HG03108 (cell line): Measurements from ENCODE around the gene PRODH2.

ENCODE experiments used
- ATAC-seq: cut with Tn5 transposase; IDR thresholded peaks from one replicate; pipeline ENCODE4 v1.9.1; 2021; ENCODE audit warnings: moderate library complexity; ENCODE audit not compliant: unreplicated experiment

The PRODH2 gene

DNA sequence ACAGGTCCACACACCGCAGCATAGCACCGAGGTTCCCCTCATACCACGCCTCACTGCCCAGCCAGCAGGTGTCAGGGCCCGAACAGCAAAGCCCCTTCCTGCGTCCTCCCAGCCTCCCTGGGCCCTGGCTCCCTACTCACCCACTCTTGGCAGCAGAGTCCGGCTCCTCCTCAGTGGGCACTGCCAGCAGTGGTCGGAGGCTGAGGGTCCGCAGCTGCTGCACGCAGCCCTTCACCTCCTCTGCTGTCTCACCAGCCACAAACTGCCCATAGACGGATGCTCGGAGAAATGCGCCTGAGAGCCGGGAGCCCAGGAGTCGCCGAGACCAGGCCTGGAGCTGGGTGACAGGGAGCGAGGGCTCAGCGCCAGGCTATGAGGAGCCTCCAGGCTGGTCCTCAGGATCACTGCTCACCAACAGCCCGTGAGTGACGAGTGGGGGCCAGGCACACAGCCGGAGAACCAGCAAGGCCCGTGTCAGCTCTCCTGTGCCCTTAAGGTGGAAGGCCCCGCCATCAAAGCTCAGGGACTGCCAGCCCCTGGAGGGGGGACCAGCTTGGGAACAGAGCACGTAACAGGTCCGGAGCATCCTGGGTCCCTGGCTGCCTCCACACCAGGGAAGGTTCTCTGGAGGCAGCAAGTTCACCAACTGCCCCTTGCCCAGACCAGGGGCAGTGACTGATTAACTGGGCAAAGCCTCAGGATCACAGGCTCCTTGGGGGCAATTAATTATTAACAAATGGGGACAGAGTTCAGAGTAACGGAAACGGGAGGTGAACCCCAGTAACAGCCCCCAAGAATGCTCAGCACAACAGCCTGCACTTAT, at the start of gene PRODH2:
Gene PRODH2 (minus strand): TSS at position 626 of the 823 bp plus-strand sequence. CDS start 40 bp downstream, at position 586.
- ATAC-seq, result no peak

DNA sequence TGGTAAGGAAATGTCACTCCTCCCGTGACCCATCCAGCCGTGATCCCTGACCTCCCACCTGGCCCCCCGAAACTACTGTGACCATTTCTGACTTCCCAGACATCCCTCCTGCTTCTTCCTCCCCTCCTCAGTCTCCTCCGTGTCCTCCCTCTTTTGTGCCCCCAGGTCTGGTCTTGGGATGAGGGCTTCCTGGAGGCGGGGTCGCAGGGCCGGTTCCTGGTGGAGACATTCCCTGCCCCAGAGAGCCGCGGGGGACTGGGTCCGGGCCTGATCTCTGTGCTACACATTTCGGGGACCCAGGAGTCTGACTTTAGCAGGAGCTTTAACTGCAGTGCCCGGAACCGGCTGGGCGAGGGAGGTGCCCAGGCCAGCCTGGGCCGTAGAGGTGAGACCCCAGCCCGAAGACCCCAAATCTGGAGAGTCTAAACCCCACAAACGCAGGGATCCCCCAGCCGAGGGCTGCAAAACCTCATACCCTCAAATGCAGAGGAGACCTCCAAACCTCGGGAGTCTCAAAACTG, 49.1 kb upstream of the PRODH2 start:
- ATAC-seq, result no peak

DNA sequence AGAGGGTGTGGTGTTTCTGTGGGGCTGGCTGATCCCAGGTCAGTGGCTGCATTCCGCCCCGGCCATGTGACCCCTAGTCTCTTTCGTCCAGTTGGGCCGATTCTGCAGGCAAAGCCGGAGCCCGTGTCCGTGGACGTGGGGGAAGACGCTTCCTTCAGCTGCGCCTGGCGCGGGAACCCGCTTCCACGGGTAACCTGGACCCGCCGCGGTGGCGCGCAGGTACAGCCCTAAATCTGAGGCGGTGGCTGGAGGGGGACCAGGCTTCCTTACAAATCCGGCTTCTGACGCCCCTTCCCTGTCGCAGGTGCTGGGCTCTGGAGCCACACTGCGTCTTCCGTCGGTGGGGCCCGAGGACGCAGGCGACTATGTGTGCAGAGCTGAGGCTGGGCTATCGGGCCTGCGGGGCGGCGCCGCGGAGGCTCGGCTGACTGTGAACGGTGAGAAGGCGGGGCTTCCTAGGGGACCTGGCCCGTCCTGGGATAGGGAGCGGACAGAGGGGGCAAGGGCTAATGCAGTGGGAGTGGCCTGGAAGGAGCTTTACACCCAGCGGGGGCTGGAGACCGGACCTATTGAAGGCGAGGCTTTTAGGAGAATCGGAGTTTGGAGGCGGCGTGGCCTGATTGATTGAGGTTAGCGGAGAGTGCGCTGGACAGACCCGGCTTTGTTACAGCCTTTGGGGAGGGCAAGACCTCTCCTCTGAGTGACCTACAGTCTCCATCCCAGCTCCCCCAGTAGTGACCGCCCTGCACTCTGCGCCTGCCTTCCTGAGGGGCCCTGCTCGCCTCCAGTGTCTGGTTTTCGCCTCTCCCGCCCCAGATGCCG, 48.4 kb upstream of the PRODH2 start:
- ATAC-seq, result no peak

DNA sequence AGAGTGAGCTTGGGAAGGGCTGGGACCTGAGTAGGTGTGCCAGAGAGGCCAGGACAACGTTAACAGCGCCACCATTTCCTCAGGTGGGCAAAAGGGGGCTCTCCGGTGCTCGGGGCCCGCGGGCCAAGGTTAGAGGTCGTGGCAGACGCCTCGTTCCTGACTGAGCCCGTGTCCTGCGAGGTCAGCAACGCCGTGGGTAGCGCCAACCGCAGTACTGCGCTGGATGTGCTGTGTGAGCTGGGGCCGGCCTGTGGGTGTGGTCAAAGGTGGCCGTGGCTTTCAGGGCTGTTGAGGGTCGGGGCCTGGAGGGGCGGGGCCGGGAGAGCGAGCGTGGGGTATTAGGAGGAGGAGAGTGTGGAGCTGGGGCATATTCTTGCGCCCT, 47.8 kb upstream of the PRODH2 start:
- ATAC-seq, result no peak

- no peak for ATAC-seq
Observed at GRCh38 chr19:35859414-35859813, 46.8 kb upstream of the PRODH2 start.

DNA sequence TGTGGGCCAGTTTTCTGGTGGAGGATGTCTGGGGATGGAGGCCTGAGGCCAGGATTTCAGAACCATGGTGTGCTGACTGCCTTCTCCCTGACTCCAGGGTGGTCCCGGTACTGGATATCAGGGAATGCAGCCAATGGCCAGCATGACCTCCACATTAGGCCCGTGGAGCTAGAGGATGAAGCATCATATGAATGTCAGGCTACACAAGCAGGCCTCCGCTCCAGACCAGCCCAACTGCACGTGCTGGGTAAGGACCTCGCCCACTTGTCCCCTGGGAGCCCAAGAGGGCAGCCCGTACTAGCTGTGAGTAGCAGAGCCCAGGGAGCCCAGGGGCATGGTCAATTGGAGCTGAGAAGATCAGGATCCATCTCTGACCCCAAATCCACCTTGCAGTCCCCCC, 45.7 kb upstream of the PRODH2 start:
- no peak for ATAC-seq

DNA sequence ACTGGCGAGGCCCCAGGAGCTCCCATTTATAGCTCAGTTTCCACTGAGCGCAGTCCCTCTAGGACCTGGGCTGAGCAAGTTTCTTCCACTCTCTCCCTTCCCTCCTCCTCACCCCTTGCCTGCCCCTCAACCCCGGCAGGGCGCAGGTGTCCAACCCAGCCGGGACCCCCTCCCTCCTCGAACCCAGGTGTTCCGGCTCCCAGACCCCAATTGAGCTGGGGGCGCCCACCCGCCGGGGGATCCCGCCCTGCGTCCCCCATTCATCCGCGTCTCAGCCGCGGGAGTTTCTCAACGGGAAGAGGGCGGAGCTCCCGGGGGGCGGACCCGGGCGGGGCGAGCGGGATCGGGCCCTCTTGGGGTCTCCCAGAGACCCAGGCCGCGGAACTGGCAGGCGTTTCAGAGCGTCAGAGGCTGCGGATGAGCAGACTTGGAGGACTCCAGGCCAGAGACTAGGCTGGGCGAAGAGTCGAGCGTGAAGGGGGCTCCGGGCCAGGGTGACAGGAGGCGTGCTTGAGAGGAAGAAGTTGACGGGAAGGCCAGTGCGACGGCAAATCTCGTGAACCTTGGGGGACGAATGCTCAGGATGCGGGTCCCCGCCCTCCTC, 44.0 kb upstream of the PRODH2 start, which contains the start of gene KIRREL2:
Gene KIRREL2 (plus strand): TSS at position 366 of the 604 bp plus-strand sequence. CDS start 209 bp downstream, at position 575.
- no peak for ATAC-seq

GRCh38 chr19:35853038-35853756, 40.6 kb upstream of the PRODH2 start:
- ATAC-seq, result no peak

DNA sequence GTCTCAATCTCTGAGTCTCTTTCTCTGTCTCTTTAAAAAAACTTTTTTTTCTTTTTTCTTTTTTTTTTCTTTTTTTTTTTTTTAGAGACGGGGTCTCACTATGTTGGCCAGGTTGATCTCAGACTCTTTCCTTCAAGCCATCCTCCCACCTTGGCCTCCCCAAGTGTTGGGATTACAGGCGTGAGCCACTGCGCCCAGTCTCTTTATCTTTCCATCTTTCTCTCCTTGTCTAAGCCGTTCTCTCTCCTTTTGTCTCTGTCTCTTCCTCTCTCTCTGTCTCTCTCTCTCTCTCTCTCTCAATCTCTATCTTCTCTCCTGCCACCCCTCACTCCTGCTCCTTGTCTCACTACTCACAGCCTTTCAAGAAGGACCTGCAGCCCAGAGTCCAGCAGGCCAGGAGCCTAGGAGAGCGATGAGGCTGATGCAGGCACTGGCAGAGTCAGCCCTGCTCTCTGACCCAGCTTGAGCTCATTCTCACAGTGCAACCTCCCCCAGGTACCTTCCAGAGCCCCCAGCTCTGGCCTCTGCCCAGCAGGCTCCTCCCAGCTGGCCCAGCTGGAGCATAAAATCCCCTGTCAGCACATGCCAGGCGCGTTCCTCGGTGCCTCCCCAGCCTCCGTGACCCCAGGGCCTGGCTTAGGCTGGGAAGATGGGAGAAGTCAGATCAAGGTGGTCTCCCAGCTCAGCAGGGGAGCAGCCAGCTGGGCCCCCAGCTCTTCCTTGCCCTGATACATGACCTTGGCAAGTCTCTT, 39.6 kb upstream of the PRODH2 start, which contains the start of gene NPHS1:
Gene NPHS1 (minus strand): TSS at position 476 of the 752 bp plus-strand sequence. CDS start 667 bp downstream, outside the sequence.
- ATAC-seq, result no peak

GRCh38 chr19:35851213-35852028, 38.8 kb upstream of the PRODH2 start:
- ATAC-seq, result no peak

- no peak for ATAC-seq
Observed at GRCh38 chr19:35848919-35849505, 36.4 kb upstream of the PRODH2 start.

DNA sequence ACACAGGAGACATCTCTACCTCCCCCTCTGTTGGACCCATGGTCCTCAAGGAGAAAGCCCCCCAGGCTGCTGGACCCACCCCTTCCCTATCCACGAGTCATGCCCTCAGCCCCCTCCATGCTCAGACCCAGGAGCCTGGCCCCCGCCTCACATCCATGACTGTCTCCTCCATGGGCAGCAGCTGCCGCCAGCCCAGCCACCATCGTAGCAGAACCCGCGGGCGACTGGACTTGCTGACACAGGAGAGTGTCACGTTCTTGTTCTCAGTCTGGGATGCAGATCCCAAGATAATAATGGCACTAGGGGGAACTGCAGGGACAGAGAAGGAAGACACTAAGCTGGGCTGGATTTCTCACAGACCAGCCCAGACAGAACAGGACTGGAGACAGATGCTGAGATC, 35.8 kb upstream of the PRODH2 start:
- no peak for ATAC-seq

DNA sequence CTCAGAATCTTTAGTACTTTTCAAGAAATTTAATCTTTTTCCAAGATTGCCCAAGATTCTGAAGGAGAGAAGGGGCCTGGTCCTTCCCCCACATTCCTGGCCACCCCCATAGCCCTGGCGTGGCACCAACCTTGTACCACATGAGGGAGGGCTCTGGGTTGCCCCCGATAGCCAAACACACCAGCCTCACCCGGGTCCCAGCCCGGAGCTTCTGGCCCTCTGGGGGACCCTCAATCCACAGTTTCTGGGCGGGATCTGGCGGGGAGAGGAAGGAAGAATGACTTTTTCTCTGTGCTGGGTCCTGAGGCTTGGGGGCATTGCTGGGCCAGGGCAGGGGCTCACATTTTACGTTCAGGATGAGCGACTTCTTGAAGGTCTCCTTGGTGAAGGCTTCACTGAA, 35.3 kb upstream of the PRODH2 start:
- ATAC-seq, result no peak

GRCh38 chr19:35846038-35846668, 33.5 kb upstream of the PRODH2 start:
- ATAC-seq, result no peak

DNA sequence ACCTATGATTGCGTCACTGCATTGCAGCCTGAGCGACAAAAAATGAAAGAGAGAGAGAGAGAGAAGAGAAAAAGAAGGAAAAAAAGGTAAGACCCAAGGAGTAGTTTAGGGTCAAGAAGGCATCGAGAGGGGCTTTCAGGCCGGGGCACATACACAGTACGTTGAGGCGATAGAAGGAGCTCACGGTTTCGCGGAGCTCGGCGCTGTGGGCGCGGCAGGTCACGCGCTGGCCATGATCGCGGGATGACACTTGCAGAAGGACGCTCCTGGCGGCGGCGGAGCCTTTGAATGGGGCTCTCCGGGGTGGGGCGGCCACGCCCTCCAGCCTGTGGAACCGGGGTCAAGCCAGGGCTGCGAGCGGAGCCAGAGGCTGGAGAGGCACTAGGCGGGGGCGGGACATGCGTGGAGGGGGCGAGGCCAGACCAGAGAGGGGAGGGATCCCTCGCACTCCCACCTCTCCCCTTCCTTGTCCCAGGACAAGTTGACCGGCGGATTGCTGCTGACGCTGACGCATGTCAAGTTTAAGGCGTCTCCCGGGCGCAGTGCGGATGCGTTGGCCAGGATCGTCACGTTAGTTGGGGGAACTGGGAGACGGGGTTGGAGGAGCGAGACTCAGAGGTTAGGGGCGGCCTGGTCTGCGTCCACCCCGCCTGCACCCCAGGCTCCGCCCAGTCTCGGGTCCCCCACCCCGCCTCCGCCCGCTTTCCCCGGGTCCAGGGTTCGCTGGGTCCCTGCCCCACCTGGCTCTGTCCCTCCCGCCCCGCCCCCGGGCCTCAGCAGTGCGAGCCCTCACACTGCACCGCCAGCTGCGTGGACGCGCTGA, 32.8 kb upstream of the PRODH2 start:
- no peak for ATAC-seq

- ATAC-seq, result no peak
Observed at GRCh38 chr19:35844482-35845214, 32.0 kb upstream of the PRODH2 start.
